ENCODE results near the gene TBC1D10B. TPM values are rescaled to one million over a fixed set of nuclear protein-coding genes. Genes with fewer than 3 reads are reported as not detected.
"Not testable (repeated sequence)": the region's sequence is repeated elsewhere in the genome, so short reads cannot be mapped to it uniquely, and the experiment has no call there.

Gene TBC1D10B
- total RNA-seq, 1 experiment from 2014 or later: 10.4 TPM

GRCh38 chr16:30355144-30355953 lies 14.9 kb downstream of the TBC1D10B start, which contains the start of gene CD2BP2:
TSS of gene CD2BP2 (minus strand) at chr16:30355308. CDS start at chr16:30354681, 627 bp downstream.
- peak; percentile 99 for DNase-seq (ENCODE audit: low spot score)

- no peak for DNase-seq (ENCODE audit: low spot score)
Measured at GRCh38 chr16:30354423-30355143, 15.7 kb downstream of the TBC1D10B start.

- DNase-seq (ENCODE audit: low spot score): no peak
Measured at GRCh38 chr16:30353438-30354129, 16.7 kb downstream of the TBC1D10B start.

- DNase-seq (ENCODE audit: low spot score): no peak
Measured at GRCh38 chr16:30352488-30353401, 17.5 kb downstream of the TBC1D10B start.

- no peak for DNase-seq (ENCODE audit: low spot score)
Measured at GRCh38 chr16:30351586-30352419, 18.5 kb downstream of the TBC1D10B start.

- DNase-seq (ENCODE audit: low spot score): no peak
Measured at GRCh38 chr16:30351001-30351441, 19.3 kb downstream of the TBC1D10B start.

- DNase-seq (ENCODE audit: low spot score): no peak
Measured at GRCh38 chr16:30350134-30350871, 20.0 kb downstream of the TBC1D10B start.

GRCh38 chr16:30349675-30350074 lies 20.6 kb downstream of the TBC1D10B start:
- DNase-seq (ENCODE audit: low spot score): no peak

- no peak for DNase-seq (ENCODE audit: low spot score)
Measured at GRCh38 chr16:30348929-30349328, 21.4 kb downstream of the TBC1D10B start.

GRCh38 chr16:30348113-30348512 lies 22.2 kb downstream of the TBC1D10B start:
- no peak for DNase-seq (ENCODE audit: low spot score)

GRCh38 chr16:30346286-30346685 lies 24.0 kb downstream of the TBC1D10B start:
- DNase-seq (ENCODE audit: low spot score): no peak

GRCh38 chr16:30343491-30343820 lies 26.8 kb downstream of the TBC1D10B start:
- not testable (repeated sequence) for DNase-seq (ENCODE audit: low spot score)

- no peak for DNase-seq (ENCODE audit: low spot score)
Measured at GRCh38 chr16:30342751-30343490, 27.4 kb downstream of the TBC1D10B start.

GRCh38 chr16:30341971-30342370 lies 28.3 kb downstream of the TBC1D10B start:
- DNase-seq (ENCODE audit: low spot score): not testable (repeated sequence)

- DNase-seq (ENCODE audit: low spot score): no peak
Measured at GRCh38 chr16:30340621-30341020, 29.7 kb downstream of the TBC1D10B start.

GRCh38 chr16:30338715-30339114 lies 31.6 kb downstream of the TBC1D10B start:
- not testable (repeated sequence) for DNase-seq (ENCODE audit: low spot score)

- not testable (repeated sequence) for DNase-seq (ENCODE audit: low spot score)
Measured at GRCh38 chr16:30337964-30338357, 32.3 kb downstream of the TBC1D10B start.

GRCh38 chr16:30335598-30336474 lies 34.5 kb downstream of the TBC1D10B start:
- DNase-seq (ENCODE audit: low spot score): peak; percentile 50
